SH-SY5Y (cell line): ENCODE results near the gene EGFL6.

Source experiments
- GATA2 ChIP-seq: IDR thresholded peaks from 2 replicates; pipeline ENCODE4 v1.6.1; 2011; ENCODE audit warnings: mild to moderate bottlenecking, low read depth, low read length
- GATA3 ChIP-seq: IDR thresholded peaks from 2 replicates; pipeline ENCODE4 v1.6.1; 2011; ENCODE audit warnings: low read depth, mild to moderate bottlenecking, low read length, moderate library complexity

EGFL6 gene

GRCh38 chrX:13565511-13565910 is 3.9 kb upstream of the EGFL6 start:
- TF ChIP-seq GATA2 (no peak), GATA3 (no peak)

- TF ChIP-seq GATA2, result no peak
These were observed 832 bp downstream of the EGFL6 start for GRCh38 chrX:13570261-13570605.

- TF ChIP-seq GATA3 (no peak), GATA2 (no peak)
These were observed 1.7 kb downstream of the EGFL6 start for GRCh38 chrX:13571136-13571535.

- no peak for TF ChIP-seq GATA2
- no peak for TF ChIP-seq GATA3
These were observed 5.2 kb downstream of the EGFL6 start for GRCh38 chrX:13574600-13574999.

GRCh38 chrX:13579661-13580060 is 10.3 kb downstream of the EGFL6 start:
- no peak for TF ChIP-seq GATA2

- TF ChIP-seq GATA3 (no peak), GATA2 (no peak)
These were observed 12.2 kb downstream of the EGFL6 start for GRCh38 chrX:13581554-13581953.

- TF ChIP-seq GATA2, result no peak
- no peak for TF ChIP-seq GATA3
These were observed 18.5 kb downstream of the EGFL6 start for GRCh38 chrX:13587786-13588477.

- TF ChIP-seq GATA2 (no peak), GATA3 (no peak)
These were observed 20.8 kb downstream of the EGFL6 start for GRCh38 chrX:13590207-13590606.

- TF ChIP-seq GATA2, result no peak
- no peak for TF ChIP-seq GATA3
These were observed 21.5 kb downstream of the EGFL6 start for GRCh38 chrX:13590914-13591313.

- no peak for TF ChIP-seq GATA2
- no peak for TF ChIP-seq GATA3
These were observed 28.5 kb downstream of the EGFL6 start for GRCh38 chrX:13597874-13598273.

- no peak for TF ChIP-seq GATA2
- no peak for TF ChIP-seq GATA3
These were observed 29.5 kb downstream of the EGFL6 start for GRCh38 chrX:13598877-13599276.

- TF ChIP-seq GATA2, result no peak
- no peak for TF ChIP-seq GATA3
These were observed 30.1 kb downstream of the EGFL6 start for GRCh38 chrX:13599491-13599890.

GRCh38 chrX:13605611-13606010 is 36.2 kb downstream of the EGFL6 start:
- TF ChIP-seq GATA3 (no peak), GATA2 (no peak)

- TF ChIP-seq GATA3, result no peak
- TF ChIP-seq GATA2, result no peak
These were observed 38.1 kb downstream of the EGFL6 start for GRCh38 chrX:13607331-13607995.

GRCh38 chrX:13607996-13608365 is 38.6 kb downstream of the EGFL6 start:
- TF ChIP-seq GATA2, result no peak
- TF ChIP-seq GATA3, result no peak

GRCh38 chrX:13614154-13614553 is 44.8 kb downstream of the EGFL6 start:
- TF ChIP-seq GATA2 (no peak), GATA3 (no peak)

GRCh38 chrX:13620207-13620606 is 50.8 kb downstream of the EGFL6 start:
- TF ChIP-seq GATA2 (no peak), GATA3 (no peak)
